ENCODE data around the gene LZTR1.
"Not testable (repeated sequence)": the region's sequence is repeated elsewhere in the genome, so short reads cannot be mapped to it uniquely, and the experiment has no call there.

The LZTR1 gene

GRCh38 chr22:20998411-20999336 is 16.6 kb downstream of the LZTR1 start:
- DNase-seq, result no peak

- DNase-seq, result no peak
Measured at GRCh38 chr22:20999350-21000206, 17.5 kb downstream of the LZTR1 start.

- no peak for DNase-seq
Measured at GRCh38 chr22:21000207-21000986, 18.3 kb downstream of the LZTR1 start.

- DNase-seq, result no peak
Measured at GRCh38 chr22:21000987-21001600, 19.0 kb downstream of the LZTR1 start.

GRCh38 chr22:21001601-21002325 is 19.7 kb downstream of the LZTR1 start, which contains the start of gene THAP7:
Gene THAP7, minus strand, starts transcription at chr22:21002118. Its CDS starts 207 bp downstream, at chr22:21001911.
- DNase-seq, result peak; percentile 90

- DNase-seq, result no peak
Measured at GRCh38 chr22:21003782-21004181, 21.7 kb downstream of the LZTR1 start.

- not testable (repeated sequence) for DNase-seq
Measured at GRCh38 chr22:21009208-21009607, 27.1 kb downstream of the LZTR1 start.

GRCh38 chr22:21009638-21010425 is 27.7 kb downstream of the LZTR1 start:
- no peak for DNase-seq

- DNase-seq, result no peak
Measured at GRCh38 chr22:21010426-21011113, 28.5 kb downstream of the LZTR1 start.

- DNase-seq, result no peak
Measured at GRCh38 chr22:21012446-21013407, 30.6 kb downstream of the LZTR1 start.

- DNase-seq, result no peak
Measured at GRCh38 chr22:21013657-21014201, 31.6 kb downstream of the LZTR1 start.

- DNase-seq, result peak; percentile 89
Measured at GRCh38 chr22:21014202-21014725, 32.2 kb downstream of the LZTR1 start.

GRCh38 chr22:21014726-21015465 is 32.8 kb downstream of the LZTR1 start, which contains the start of gene P2RX6:
Gene P2RX6, plus strand, starts transcription at chr22:21015165. Its CDS starts 10 bp downstream, at chr22:21015175.
- DNase-seq, result no peak

- no peak for DNase-seq
Measured at GRCh38 chr22:21015466-21016006, 33.4 kb downstream of the LZTR1 start.

GRCh38 chr22:21016644-21017420 is 34.7 kb downstream of the LZTR1 start:
- DNase-seq, result no peak

- DNase-seq, result no peak
Measured at GRCh38 chr22:21018314-21018713, 36.2 kb downstream of the LZTR1 start.
